WI38 (cell line): ENCODE results near the gene TREH.
"Not testable (repeated sequence)": the region's sequence is repeated elsewhere in the genome, so short reads cannot be mapped to it uniquely, and the experiment has no call there.

Source experiments
- H3K4me3 ChIP-seq: 2 replicates; pipeline ENCODE4 v1.5.1; 2011; ENCODE audit warnings: low read depth, mild to moderate bottlenecking, control low read depth, low read length
- TF ChIP-seq, protein P1 (sequence below): IDR thresholded peaks from 2 replicates; pipeline ENCODE4 v1.5.1; 2012; ENCODE audit warnings: low read depth, mild to moderate bottlenecking, control low read depth, low read length

Gene TREH, protein sequence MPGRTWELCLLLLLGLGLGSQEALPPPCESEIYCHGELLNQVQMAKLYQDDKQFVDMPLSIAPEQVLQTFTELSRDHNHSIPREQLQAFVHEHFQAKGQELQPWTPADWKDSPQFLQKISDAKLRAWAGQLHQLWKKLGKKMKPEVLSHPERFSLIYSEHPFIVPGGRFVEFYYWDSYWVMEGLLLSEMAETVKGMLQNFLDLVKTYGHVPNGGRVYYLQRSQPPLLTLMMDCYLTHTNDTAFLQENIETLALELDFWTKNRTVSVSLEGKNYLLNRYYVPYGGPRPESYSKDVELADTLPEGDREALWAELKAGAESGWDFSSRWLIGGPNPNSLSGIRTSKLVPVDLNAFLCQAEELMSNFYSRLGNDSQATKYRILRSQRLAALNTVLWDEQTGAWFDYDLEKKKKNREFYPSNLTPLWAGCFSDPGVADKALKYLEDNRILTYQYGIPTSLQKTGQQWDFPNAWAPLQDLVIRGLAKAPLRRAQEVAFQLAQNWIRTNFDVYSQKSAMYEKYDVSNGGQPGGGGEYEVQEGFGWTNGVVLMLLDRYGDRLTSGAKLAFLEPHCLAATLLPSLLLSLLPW

DNA sequence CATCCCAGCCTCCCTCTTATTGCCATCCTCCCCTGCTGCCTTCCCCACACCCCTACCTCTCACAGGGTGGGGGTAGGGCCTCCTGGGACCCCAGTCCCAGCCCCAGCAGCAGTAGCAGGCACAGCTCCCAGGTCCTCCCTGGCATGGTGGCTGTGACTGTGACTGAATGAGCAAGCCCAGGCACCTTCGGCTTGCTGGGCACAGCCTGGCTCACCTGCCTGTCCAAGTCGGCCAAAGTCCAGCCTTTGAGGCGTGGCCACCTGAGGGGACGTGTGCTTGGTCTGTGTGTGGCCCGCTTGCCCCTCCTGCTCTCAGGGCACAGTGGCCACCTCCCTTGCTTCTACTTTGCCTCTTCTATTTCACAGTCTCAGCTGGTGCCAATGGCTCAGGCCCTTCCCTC, at the start of gene TREH:
TREH (minus strand) TSS at position 168 of the 400 bp plus-strand sequence; CDS start at position 145, 23 bp downstream.
- H3K4me3 ChIP-seq: no peak within 1 kb of the TSS
- TF ChIP-seq, protein P1, sequence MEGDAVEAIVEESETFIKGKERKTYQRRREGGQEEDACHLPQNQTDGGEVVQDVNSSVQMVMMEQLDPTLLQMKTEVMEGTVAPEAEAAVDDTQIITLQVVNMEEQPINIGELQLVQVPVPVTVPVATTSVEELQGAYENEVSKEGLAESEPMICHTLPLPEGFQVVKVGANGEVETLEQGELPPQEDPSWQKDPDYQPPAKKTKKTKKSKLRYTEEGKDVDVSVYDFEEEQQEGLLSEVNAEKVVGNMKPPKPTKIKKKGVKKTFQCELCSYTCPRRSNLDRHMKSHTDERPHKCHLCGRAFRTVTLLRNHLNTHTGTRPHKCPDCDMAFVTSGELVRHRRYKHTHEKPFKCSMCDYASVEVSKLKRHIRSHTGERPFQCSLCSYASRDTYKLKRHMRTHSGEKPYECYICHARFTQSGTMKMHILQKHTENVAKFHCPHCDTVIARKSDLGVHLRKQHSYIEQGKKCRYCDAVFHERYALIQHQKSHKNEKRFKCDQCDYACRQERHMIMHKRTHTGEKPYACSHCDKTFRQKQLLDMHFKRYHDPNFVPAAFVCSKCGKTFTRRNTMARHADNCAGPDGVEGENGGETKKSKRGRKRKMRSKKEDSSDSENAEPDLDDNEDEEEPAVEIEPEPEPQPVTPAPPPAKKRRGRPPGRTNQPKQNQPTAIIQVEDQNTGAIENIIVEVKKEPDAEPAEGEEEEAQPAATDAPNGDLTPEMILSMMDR: no peak

DNA sequence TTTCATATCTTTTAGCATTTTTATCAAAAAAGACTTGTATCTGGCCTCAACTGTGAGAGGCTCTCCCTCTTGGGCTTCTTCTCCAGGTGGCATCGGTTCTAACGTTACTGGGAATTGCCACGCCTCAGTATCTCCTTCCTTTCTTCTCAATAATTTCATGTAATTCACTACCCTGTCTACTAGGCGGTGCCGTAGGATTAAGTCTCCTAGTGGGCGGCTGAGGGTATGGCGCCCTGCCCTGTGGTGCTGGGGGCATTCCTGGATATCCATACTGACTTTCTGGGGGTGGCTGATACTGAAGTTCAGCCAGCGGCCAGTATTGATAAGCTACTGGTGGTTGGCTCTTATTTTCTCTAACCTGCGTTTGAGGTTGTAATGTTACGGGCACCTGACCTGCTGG, 48.7 kb upstream of the TREH start:
- not testable (repeated sequence) for H3K4me3 ChIP-seq

DNA sequence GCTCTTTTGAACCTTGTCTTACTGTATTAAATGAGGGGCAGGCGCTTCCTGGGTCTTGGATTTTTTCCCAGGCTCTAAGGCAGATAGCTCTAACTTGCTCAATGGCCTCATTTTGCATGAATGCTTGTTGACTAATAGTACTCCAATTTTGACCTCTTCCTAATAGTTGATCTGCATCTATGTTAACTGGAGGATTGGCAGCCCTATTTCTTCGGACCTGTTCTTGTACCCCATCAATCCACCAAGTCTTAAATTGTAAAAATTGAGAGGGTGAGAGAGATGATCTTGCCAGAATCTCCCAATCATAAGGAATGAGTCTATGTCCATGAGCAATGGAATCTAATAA, 48.2 kb upstream of the TREH start:
- H3K4me3 ChIP-seq: not testable (repeated sequence)

DNA sequence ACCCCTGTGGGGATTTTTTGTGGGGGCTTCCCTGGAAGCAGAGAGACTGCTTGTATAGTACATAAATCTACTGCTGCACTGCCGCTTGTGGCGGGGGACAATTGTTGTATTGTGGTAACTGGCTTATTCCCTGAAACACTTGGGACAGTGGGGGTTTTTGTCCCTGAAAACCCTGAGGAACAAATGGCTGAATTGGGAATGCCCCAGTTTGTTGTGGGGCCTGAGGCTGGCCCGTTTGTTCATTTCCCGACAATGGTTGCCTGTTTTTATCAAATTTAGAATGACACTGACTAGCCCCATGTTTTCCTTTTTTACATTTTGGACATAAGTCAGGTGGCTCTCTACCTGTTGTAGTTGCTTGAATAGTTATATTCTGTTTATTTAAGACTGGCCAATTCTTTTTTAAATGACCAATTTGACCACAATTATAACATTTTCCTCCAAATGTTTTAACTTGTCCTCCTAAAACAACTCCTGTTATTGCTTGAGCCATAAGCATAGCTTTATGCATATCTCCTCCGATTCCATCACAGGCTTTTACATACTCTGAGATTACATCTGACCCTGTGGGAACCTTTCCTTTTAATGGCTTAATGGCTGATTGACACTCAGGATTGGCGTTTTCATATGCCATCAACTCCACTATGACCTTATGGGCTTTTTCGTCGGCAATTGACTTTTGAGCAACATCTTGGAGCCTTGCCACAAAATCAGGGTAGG, 47.7 kb upstream of the TREH start:
- H3K4me3 ChIP-seq: not testable (repeated sequence)

DNA sequence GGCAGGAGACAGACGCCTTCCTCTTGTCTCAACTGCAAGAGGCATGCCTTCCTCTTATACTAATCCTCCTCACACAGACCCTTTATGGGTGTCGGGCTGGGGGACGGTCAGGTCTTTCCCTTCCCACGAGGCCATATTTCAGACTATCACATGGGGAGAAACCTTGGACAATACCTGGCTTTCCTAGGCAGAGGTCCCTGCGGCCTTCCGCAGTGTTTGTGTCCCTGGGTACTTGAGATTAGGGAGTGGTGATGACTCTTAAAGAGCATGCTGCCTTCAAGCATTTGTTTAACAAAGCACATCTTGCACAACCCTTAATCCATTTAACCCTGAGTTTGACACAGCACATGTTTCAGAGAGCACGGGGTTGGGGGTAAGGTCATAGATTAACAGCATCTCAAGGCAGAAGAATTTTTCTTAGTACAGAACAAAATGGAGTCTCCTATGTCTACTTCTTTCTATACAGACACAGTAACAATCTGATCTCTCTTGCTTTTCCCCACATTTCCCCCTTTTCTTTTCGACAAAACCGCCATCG, 42.1 kb upstream of the TREH start:
- not testable (repeated sequence) for H3K4me3 ChIP-seq

DNA sequence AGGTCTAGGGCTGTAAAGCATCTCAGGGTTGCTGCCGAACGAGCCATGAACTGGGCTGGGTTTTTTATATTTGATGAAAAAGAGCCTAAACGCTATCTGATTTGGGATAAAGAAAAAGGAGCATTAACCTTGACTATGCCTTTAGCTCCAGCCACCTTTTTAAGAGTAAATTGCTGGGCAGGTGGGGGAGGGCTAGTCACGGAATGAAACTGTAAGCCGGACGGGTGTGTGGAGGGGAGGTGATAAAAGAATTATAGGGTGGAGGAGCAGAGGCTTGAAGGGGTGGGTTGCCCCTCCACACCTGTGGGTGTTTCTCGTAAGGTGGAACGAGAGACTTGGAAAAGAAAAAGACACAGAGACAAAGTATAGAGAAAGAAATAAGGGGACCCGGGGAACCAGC, 41.3 kb upstream of the TREH start:
- not testable (repeated sequence) for H3K4me3 ChIP-seq

DNA sequence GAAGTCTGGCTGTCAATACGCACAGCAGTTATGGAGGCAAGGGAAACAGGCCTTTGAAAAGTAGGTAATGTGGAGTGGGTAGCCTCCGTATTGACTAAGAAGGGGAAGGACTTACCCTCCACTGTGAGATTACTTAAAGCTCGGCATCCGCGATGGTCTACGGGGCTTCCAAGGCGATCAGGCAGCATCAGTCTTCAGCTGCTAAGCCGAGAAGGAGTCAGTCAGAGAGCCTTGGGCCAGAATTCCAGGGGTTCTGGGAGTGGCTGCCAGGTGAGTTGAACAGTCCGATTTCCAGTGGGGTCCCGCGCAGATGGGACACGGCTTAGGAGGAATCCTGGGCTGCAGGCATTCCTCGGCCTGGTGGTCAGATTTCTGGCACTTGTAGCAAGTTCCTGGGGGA, 40.6 kb upstream of the TREH start:
- not testable (repeated sequence) for H3K4me3 ChIP-seq

DNA sequence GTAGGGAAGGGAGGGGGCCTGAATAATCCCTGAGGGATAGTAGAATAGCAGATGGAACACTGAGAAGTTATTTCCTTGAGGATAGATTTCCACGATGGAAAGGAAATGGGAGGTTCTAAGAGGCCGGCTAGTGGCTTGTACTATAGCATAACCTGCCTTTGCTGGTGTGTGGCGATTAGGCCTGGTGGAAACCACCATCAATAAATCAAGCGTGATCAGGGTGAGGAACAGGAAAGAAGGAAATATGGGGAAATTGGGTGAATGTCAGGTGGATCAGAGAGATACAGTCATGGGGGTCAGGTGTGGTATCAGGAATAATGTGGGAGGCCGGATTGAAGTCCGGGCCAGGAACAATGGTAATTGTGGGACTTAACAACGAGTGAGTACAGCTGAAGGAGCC, 39.1 kb upstream of the TREH start:
- H3K4me3 ChIP-seq: not testable (repeated sequence)

DNA sequence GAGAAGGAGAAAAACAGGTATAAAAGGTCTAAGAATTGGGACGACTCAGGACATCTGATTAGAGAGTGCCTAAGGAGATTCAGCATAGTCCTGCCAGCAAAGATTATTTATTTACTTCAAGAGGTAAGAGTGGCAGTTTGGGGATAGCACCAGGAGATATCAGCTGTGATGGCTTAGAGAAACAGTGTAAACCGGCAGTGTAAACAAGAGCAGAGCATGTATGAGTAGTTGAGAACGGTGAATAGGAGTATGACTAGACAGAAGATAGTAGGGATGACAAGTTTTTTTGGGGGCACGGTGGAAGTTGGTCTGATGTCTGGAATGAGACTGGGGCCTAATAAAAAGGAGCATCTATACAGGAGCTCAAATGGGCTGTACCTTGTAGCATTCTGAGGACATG, 38.3 kb upstream of the TREH start:
- H3K4me3 ChIP-seq: not testable (repeated sequence)

DNA sequence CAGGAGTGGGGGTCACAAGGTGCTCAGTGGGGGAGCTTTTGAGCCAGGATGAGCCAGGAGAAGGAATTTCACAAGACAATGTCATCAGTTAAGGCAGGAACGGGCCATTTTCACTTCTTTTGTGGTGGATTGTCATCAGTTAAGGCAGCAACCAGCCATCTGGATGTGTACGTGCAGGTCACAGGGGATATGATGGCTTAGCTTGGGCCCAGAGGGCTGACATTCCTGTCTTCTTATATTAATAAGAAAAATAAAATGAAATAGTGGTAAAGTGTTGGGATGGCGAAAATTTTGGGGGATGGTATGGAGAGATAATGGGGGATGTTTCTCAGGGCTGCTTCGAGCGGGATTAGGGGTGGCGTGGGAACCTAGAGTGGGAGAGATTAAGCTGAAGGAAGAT, 37.8 kb upstream of the TREH start:
- H3K4me3 ChIP-seq: not testable (repeated sequence)

DNA sequence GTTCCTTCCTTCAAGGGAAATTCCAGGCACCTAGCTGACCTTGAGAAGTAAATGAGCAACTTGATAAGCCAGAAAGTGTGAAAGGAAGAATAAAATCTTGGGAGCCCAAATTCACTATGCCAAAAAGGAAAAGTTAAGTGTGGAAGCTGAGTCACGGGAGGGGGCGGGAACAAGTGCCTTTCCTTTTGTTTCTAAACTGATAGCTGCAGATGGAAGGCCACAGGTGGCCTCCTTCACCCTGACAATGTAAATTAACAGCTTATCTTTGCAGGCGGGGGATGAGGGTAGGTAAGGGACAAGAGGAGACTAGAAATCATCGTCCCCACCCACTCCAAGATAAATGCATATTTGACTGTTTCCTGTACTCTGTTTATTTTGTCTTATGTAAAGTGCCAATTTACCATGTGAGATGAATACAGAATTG, 36.4 kb upstream of the TREH start:
- no peak overlapping the region for H3K4me3 ChIP-seq
- TF ChIP-seq, protein P1: no peak

DNA sequence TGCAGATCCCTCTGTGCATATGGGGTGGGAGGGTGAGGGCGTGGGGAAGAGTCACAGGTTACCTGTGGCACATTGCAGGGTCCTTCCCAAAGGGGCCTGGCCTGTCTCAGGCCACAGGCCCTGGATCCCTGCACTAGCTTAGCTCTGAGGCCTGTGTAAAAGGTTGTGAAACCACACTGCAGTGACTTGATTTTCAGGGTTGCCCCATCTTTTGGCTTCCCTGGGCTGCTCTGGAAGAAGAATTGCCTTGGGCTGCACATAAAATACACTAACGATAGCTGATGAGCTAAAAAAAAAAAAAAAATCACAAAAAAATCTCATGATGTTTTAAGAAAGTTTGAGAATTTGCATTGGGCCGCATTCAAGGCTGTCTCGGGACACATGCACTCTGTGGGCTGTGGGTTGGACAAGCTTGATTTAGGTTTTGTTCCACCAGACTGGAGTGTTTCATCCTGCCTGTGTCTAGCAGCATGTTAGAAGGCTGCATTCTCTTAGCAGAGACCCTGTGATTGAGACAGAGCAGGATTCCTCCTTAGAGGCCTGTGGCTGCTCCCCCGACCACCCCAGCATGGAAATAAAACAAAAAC, 35.9 kb upstream of the TREH start:
- H3K4me3 ChIP-seq: no peak overlapping the region
- TF ChIP-seq, protein P1: no peak
